Measurements from ENCODE around the gene MOXD1. TPM values are rescaled to one million over a fixed set of nuclear protein-coding genes. Genes with fewer than 3 reads are reported as not detected.
A peak's percentile ranks its signal among the peaks of the same experiment; 100 is the strongest.

The MOXD1 gene
- total RNA-seq, 4 donors from 2014 or later, result 1.3 to 2.7 (median 2.0) TPM

- TF ChIP-seq CTCF (IDR thresholded peaks at IDR 0.05), result no peak
- no peak for ATAC-seq (ENCODE audit: low FRiP score)
- DNase-seq (ENCODE audit: low spot score), result no peak
These were observed 59.6 kb downstream of the MOXD1 start for GRCh38 chr6:132341646-132342045.

- no peak for TF ChIP-seq CTCF (IDR thresholded peaks at IDR 0.05)
- DNase-seq (ENCODE audit: low spot score) (no peak), ATAC-seq (ENCODE audit: low FRiP score) (no peak)
These were observed 66.8 kb downstream of the MOXD1 start for GRCh38 chr6:132334521-132334885.

GRCh38 chr6:132333639-132334520, 67.4 kb downstream of the MOXD1 start:
- ATAC-seq (ENCODE audit: low FRiP score), result peak; percentile 45
- no peak for TF ChIP-seq CTCF (IDR thresholded peaks at IDR 0.05)
- DNase-seq (ENCODE audit: low spot score), result no peak

GRCh38 chr6:132330759-132331158, 70.5 kb downstream of the MOXD1 start:
- TF ChIP-seq CTCF (IDR thresholded peaks at IDR 0.05), result no peak
- DNase-seq (ENCODE audit: low spot score) (no peak), ATAC-seq (ENCODE audit: low FRiP score) (no peak)

- no peak for TF ChIP-seq CTCF (IDR thresholded peaks at IDR 0.05)
- DNase-seq (ENCODE audit: low spot score), result no peak
- ATAC-seq (ENCODE audit: low FRiP score), result peak; percentile 91
These were observed 78.9 kb downstream of the MOXD1 start for GRCh38 chr6:132322398-132322797.

GRCh38 chr6:132320007-132320406, 81.3 kb downstream of the MOXD1 start:
- DNase-seq (ENCODE audit: low spot score) (no peak), ATAC-seq (ENCODE audit: low FRiP score) (no peak)
- TF ChIP-seq CTCF (IDR thresholded peaks at IDR 0.05), result no peak

- no peak for TF ChIP-seq CTCF (IDR thresholded peaks at IDR 0.05)
- ATAC-seq (ENCODE audit: low FRiP score) (no peak), DNase-seq (ENCODE audit: low spot score) (no peak)
These were observed 84.3 kb downstream of the MOXD1 start for GRCh38 chr6:132316970-132317369.
